A673 (cell line): Measurements from ENCODE around the gene SPAG6.

Experiments used
- CTCF ChIP-seq: fragments of 300-800, 200-600 bp; sonication (generic); conservative IDR thresholded peaks from 2 replicates; pipeline ENCODE4 v1.5.1; 2017; ENCODE audit warnings: low read depth, mild to moderate bottlenecking, antibody characterized with exemption, low read length, moderate library complexity, mixed read lengths
- EZH2 ChIP-seq: fragments of 200-600 bp; sonication (generic); IDR thresholded peaks from 2 replicates; pipeline ENCODE4 v1.6.1; 2017; ENCODE audit warnings: borderline replicate concordance, low read depth, mild to moderate bottlenecking, mixed read lengths, antibody characterized with exemption, low read length; ENCODE audit not compliant: poor library complexity, severe bottlenecking

- TF ChIP-seq CTCF (no peak), EZH2 (no peak)
Measured at GRCh38 chr10:22381262-22381661, 36.0 kb downstream of the SPAG6 start.
